Skeletal muscle satellite cell (primary cell): ENCODE data around the gene BCORL1.

ENCODE experiments used
- H3K27me3 ChIP-seq: 2 replicates; pipeline ENCODE4 v1.7.0; 2013; ENCODE audit warnings: low read length; ENCODE audit not compliant: control insufficient read depth, insufficient read depth
- H3K36me3 ChIP-seq: 2 replicates; pipeline ENCODE4 v1.7.0; 2013; ENCODE audit warnings: mild to moderate bottlenecking, control low read depth, low read length; ENCODE audit not compliant: insufficient read depth
- H3K4me1 ChIP-seq: 2 replicates; pipeline ENCODE4 v1.7.0; 2013; ENCODE audit warnings: low read length; ENCODE audit not compliant: control insufficient read depth, insufficient read depth
- H3K4me2 ChIP-seq: 2 replicates; pipeline ENCODE4 v1.7.0; 2013; ENCODE audit warnings: mild to moderate bottlenecking, low read length
- H3K4me3 ChIP-seq: 2 replicates; pipeline ENCODE4 v1.7.0; 2013; ENCODE audit warnings: low read length
- H3K9ac ChIP-seq: 2 replicates; pipeline ENCODE4 v1.7.0; 2013; ENCODE audit warnings: mild to moderate bottlenecking, low read depth, low read length, moderate library complexity
- H3K9me3 ChIP-seq: replicated peaks from 2 replicates; pipeline ENCODE4 v1.7.0; 2013; ENCODE audit warnings: mild to moderate bottlenecking, control low read depth, low read length

BCORL1 gene

DNA sequence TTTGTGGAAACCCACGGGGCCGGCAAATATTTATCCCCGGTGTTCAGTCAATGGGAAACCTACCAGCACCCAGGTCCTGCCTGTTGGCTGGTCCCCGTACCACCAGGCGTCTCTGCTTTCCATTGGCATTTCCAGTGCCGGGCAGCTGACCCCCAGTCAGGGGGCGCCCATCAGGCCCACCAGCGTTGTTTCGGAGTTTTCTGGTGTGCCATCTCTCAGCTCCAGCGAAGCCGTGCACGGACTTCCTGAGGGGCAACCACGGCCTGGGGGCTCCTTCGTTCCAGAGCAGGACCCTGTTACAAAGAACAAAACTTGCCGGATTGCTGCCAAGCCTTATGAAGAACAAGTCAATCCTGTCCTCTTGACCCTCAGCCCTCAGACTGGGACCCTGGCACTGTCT is 32.7 kb downstream of the BCORL1 start:
- no peaks in the 10 kb centered on the region for H3K4me1 ChIP-seq
- no peaks in the 10 kb centered on the region for H3K9me3 ChIP-seq
- no peak overlapping the region for H3K4me2 ChIP-seq
- H3K27me3 ChIP-seq: no peaks in the 10 kb centered on the region
- no peak overlapping the region for H3K9ac ChIP-seq
- H3K4me3 ChIP-seq: no peak overlapping the region
- H3K36me3 ChIP-seq: no peaks in the 10 kb centered on the region

DNA sequence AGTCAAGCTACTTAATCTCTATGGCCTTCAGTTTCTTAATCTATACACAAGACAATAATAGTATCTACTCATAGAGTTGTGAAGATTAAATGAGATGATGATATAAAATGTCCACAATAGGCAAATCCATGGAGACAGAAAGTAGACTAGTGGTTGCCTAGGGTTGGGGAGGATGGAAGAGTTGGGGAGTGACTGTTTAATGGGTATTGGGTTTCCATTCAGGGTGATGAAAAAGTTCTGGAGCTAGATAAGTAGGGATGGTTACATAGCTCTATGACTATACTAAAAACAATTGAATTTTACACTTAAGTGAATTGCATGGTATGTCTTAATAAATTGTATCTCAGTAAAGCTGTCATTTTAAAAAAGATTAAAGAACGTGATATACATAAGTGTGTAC is 35.7 kb downstream of the BCORL1 start:
- Histone ChIP-seq H3K9me3 (no peaks in the 10 kb centered on the region), H3K4me3 (no peak overlapping the region), H3K4me2 (no peak overlapping the region), H3K4me1 (no peaks in the 10 kb centered on the region), H3K27me3 (no peaks in the 10 kb centered on the region), H3K9ac (no peak overlapping the region), H3K36me3 (no peaks in the 10 kb centered on the region)

DNA sequence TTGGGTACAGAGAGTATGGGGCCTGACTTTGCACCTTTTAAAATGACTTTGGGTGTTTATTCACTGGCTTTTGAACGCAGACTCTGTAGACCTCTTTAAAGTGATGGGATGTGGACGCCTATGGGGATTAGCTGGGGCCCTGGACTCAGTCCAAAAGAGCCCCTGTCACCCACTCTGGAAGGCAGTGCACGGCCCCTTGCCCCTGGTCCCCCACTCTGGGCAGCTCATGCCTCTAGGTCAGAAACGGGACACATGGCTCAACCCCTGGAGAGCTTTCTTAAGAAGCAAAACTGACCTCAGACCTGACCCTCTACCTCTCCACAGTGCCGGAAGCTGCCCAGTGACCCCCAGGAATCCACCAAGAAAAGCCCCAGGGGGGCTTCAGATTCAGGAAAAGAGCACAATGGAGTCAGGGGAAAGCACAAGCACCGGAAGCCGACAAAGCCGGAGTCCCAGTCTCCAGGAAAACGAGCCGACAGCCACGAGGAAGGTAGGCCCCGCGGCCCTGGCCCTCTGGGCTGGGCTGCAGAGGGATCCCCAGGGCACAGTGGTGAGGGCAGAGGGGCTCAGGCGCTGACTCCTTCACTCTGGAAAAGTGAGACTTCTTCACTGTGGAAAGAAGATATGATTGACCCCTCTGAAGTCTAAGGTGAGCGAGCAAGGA is 38.4 kb downstream of the BCORL1 start:
- H3K4me2 ChIP-seq: no peak overlapping the region
- H3K9ac ChIP-seq: no peak overlapping the region
- peaks cover 8% of the 10 kb centered on the region for H3K36me3 ChIP-seq
- H3K9me3 ChIP-seq: no peaks in the 10 kb centered on the region
- no peak overlapping the region for H3K4me3 ChIP-seq
- H3K4me1 ChIP-seq: peaks cover 7% of the 10 kb centered on the region
- H3K27me3 ChIP-seq: no peaks in the 10 kb centered on the region

DNA sequence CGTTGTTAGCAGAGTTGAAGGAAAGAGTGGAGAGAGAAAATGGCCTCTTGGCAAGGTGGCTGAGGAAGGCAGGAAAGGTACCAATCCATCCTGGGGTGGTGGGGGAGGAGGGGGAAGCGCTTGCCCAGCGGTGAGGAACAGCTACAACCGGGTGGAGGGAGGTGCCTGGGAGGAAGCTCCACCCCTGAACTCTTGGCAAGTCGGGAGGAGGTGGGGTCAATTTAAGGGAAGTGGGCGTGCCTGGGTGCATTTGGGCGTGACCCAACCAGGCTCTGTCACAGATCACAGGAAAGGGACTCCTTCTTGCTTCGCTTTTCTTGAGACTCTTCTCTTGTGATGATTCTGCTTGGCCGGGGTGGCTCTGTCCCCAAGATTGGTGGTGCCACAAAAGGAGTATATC is 41.7 kb downstream of the BCORL1 start:
- Histone ChIP-seq H3K27me3 (no peaks in the 10 kb centered on the region), H3K4me3 (no peak overlapping the region), H3K9me3 (no peaks in the 10 kb centered on the region), H3K9ac (no peak overlapping the region), H3K4me1 (peaks cover 7% of the 10 kb centered on the region), H3K36me3 (peaks cover 11% of the 10 kb centered on the region), H3K4me2 (no peak overlapping the region)

DNA sequence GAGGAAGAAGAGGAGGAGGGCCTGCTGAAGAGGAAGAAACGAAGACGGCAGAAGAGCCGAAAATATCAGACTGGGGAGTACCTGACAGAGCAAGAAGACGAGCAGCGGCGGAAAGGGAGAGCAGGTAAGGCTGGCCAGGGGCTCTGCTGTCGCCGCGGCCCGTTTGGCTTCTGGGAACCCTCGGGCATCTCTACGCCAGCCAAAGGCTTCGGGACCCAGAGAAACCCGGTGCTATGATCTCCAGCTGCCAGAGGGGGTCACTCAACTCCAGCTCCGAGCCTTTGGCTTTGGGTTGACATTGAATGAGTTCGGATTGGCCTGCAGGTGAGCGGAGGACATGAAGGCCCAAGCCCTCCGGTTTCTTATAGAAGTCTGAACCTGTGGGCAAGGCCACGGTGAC is 42.8 kb downstream of the BCORL1 start:
- H3K4me3 ChIP-seq: no peak overlapping the region
- peaks cover 7% of the 10 kb centered on the region for H3K4me1 ChIP-seq
- no peak overlapping the region for H3K4me2 ChIP-seq
- H3K9me3 ChIP-seq: no peaks in the 10 kb centered on the region
- H3K9ac ChIP-seq: no peak overlapping the region
- H3K36me3 ChIP-seq: peaks cover 15% of the 10 kb centered on the region
- H3K27me3 ChIP-seq: no peaks in the 10 kb centered on the region

DNA sequence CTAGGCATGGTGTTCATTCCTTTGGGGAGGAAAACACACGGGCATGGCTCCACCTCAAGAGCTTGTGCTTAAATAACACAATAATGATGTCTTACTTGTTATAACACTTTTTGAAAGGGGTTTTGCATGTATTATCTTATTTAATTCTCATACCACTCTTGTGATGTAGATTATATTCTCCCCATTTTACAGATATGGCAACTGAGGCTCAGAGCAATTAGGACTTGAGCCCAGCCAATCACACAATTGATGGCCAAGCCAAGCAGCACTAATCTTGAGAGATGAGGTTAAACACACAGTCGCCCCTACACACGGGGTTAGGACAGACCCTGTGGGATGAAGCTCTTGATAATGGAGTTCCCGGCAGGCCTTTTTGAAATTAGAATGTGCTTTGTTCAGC is 45.1 kb downstream of the BCORL1 start:
- Histone ChIP-seq H3K9me3 (no peaks in the 10 kb centered on the region), H3K27me3 (no peaks in the 10 kb centered on the region), H3K4me2 (no peak overlapping the region), H3K4me3 (no peak overlapping the region), H3K36me3 (peaks cover 15% of the 10 kb centered on the region), H3K4me1 (peaks cover 7% of the 10 kb centered on the region), H3K9ac (no peak overlapping the region)

DNA sequence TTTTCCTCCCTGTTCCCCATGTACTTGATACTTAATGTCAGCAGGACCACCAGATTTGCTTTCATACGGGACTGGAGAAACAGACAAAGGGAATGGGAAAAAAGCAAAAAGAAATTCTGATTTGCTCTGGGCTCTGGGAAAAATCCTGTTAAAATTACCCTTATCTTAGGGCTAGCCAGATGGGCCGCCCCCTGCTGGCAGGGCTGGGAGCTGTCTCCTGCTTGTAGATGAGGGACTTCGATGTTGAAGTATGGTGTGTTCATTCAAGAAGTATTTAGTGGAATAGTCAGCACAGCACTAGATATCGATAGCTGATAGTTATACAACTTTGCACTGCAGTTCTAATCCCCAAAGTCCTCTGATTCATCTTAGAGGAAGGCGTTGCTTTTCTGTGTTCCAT is 45.8 kb downstream of the BCORL1 start:
- Histone ChIP-seq H3K9me3 (no peaks in the 10 kb centered on the region), H3K4me2 (no peak overlapping the region), H3K4me1 (peaks cover 7% of the 10 kb centered on the region), H3K9ac (no peak overlapping the region), H3K36me3 (peaks cover 15% of the 10 kb centered on the region), H3K27me3 (no peaks in the 10 kb centered on the region), H3K4me3 (no peak overlapping the region)

DNA sequence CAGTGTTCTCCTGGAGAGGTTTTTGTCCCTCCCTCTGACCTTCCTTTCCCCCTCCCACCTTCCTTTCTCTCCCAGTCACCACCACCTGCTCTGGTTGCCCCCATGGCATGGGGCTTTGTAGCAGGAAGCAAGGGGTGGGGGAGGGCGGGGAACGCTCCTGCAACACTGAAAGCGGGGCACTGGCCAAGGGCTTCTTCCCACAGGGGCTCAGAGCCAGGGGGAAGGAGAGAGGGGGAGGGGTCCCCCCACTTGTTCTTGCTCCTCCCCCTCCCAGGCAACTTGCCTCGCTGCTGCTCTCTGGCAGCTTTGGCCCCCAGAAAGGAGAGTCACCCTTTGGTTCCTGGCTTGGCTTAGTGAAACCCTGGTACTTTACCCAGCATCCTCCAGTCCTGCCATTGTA is 48.4 kb downstream of the BCORL1 start:
- Histone ChIP-seq H3K9me3 (no peaks in the 10 kb centered on the region), H3K27me3 (no peaks in the 10 kb centered on the region), H3K4me2 (no peak overlapping the region), H3K9ac (no peak overlapping the region), H3K36me3 (peaks cover 7% of the 10 kb centered on the region), H3K4me3 (no peak overlapping the region), H3K4me1 (no peaks in the 10 kb centered on the region)

DNA sequence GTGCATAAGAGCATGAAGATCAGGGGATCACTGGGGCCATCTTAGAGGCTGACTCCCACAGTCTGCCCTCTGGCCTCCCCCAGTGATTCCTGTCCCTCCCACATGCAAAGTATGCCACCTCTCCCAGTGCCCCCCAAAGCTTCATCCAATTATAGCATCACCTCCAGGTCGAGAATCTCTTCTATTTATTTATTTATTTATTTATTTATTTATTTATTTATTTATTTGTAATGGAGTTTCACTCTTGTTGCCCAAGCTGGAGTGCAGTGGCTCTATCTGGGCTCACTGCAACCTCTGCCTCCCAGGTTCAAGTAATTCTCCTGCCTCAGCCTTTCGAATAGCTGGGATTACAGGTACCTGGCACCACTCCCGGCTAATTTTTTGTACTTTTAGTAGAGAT is 50.1 kb downstream of the BCORL1 start:
- no peak overlapping the region for H3K4me2 ChIP-seq
- no peaks in the 10 kb centered on the region for H3K4me1 ChIP-seq
- H3K9me3 ChIP-seq: no peaks in the 10 kb centered on the region
- H3K27me3 ChIP-seq: no peaks in the 10 kb centered on the region
- no peak overlapping the region for H3K9ac ChIP-seq
- H3K4me3 ChIP-seq: no peak overlapping the region
- peaks cover 7% of the 10 kb centered on the region for H3K36me3 ChIP-seq

DNA sequence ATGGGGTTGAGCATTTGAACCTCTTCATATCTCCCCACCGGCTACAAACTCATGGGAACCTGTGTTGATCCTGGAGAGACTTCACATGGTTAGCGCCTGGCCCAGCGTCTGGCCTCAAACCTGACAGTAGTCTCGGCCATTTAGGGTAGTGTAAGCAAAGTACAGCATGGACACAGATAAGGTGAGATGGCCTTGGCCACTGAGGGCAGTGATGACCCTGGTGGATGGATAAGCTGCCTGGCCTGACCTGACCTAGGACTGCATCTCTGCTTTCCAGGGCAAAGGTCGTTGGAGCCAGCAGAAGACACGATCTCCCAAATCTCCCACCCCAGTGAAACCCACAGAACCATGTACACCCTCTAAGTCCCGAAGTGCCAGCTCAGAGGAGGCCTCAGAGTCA is 51.7 kb downstream of the BCORL1 start:
- H3K4me3 ChIP-seq: no peak overlapping the region
- H3K9me3 ChIP-seq: no peaks in the 10 kb centered on the region
- H3K27me3 ChIP-seq: no peaks in the 10 kb centered on the region
- no peak overlapping the region for H3K4me2 ChIP-seq
- peaks cover 4% of the 10 kb centered on the region for H3K36me3 ChIP-seq
- H3K4me1 ChIP-seq: no peaks in the 10 kb centered on the region
- no peak overlapping the region for H3K9ac ChIP-seq

DNA sequence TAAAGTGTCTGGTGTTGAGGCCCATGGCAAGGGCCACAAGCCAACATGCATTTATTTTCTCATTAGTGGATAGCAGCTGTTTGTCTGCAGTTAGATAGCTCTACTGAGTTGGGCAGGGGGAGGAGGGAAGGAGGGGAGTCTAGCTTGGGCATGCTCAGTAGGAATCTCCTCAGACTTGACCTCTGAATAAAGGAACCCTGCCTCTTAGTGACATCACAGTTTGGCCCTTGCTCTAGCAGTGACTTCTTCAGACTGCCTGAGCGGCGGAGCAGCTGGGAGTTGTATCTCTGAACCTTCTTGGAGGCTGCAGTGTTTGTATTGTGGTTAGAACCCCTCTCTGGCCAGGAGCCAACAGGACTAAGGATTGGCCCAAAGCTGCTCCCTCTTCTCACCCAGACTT is 57.4 kb downstream of the BCORL1 start:
- no peak overlapping the region for H3K4me2 ChIP-seq
- no peaks in the 10 kb centered on the region for H3K9me3 ChIP-seq
- H3K36me3 ChIP-seq: peaks cover 7% of the 10 kb centered on the region
- H3K4me3 ChIP-seq: no peak overlapping the region
- H3K9ac ChIP-seq: no peak overlapping the region
- no peaks in the 10 kb centered on the region for H3K27me3 ChIP-seq
- H3K4me1 ChIP-seq: no peaks in the 10 kb centered on the region

DNA sequence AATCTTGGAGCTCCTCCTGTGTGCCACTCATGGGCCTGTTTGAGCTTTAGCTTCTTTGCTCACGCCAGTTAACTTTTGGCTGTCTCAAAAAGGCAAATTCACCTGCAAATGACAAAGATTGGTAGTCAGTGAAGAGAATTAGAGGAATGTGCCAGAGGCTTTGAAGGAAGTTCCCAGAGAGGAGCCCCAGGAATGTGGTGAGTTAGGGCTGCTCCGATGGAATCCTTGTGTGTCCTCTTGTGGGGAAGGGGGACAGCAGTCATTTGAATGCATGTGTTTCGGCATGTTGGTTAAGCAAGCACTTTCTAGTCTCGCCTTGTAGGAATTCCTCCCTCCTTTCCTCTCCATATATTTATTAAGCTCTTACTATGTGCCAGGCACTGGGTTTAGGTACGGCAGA is 65.0 kb downstream of the BCORL1 start:
- Histone ChIP-seq H3K4me2 (no peak overlapping the region), H3K4me3 (no peak overlapping the region), H3K9me3 (no peaks in the 10 kb centered on the region), H3K9ac (no peak overlapping the region), H3K27me3 (no peaks in the 10 kb centered on the region), H3K4me1 (no peaks in the 10 kb centered on the region), H3K36me3 (peaks cover 8% of the 10 kb centered on the region)
